HepG2 (cell line): ENCODE data around the gene CNGA1. TPM values are rescaled to one million over a fixed set of nuclear protein-coding genes. Genes with fewer than 3 reads are reported as not detected.

Source experiments
- ATAC-seq: fragments of 200-7000 bp; cut with Tn5 transposase; 3 replicates; pipeline ENCODE4 v1.9.1; 2020; ENCODE audit warnings: mild to moderate bottlenecking, moderate library complexity
- BruUV-seq: library from RNA; stranded (reverse); fragments of 400-500 nt; replicated peaks from 2 replicates; lab custom pipeline; 2021; lab: Mats Ljungman, UMichigan
- CTCF ChIA-PET: fragments of 300-600 bp; formaldehyde crosslinking; extraction: SDS; loops from one replicate; lab custom pipeline; 2021; ENCODE audit warnings: low total read pairs, inconsistent platforms, low intra/inter-chr PET ratio; lab: Yijun Ruan, JAX
- POLR2A ChIA-PET: fragments of 350-600 bp; sonication (Branson Sonifier 250); formaldehyde crosslinking; loops from one replicate; lab custom pipeline; 2020; ENCODE audit warnings: antibody characterized with exemption, inconsistent platforms; lab: Yijun Ruan, JAX
- DNase-seq: peaks from one replicate; pipeline ENCODE4 v3.0.0-alpha.2; 2015; ENCODE audit warnings: low spot score
- FAIRE-seq: peaks from 3 replicates; lab custom pipeline; 2011; peaks lifted over from hg19 to GRCh38; lab: Jason Lieb, UNC
- H2AFZ ChIP-seq: one replicate; pipeline ENCODE4 v1.6.1; 2011; ENCODE audit warnings: low read length, inconsistent platforms
- H3K27ac ChIP-seq: fragments of 300-600 bp; 3 replicates; pipeline ENCODE4 v1.8.0; 2011; ENCODE audit warnings: mixed run types, mild to moderate bottlenecking, mixed read lengths, low read length, inconsistent platforms; ENCODE audit not compliant: insufficient read depth; ENCODE audit errors: extremely low read length
- H3K27me3 ChIP-seq, 2 experiments: fragments of 200-600 bp in 1 of 2; 2 replicates in 1 of 2; 3 replicates in 1 of 2; pipeline versions ENCODE4 v1.6.0 to v1.8.0; 2011; ENCODE audit warnings: low read length in 2 of 2, mild to moderate bottlenecking in 2 of 2, moderate library complexity in 2 of 2, inconsistent platforms in 1 of 2; ENCODE audit not compliant: insufficient read depth in 2 of 2, control insufficient read depth in 1 of 2
- H3K36me3 ChIP-seq, 2 experiments: fragments of 200-600 bp in 1 of 2; replicated peaks in 1 of 2; 2 replicates in 1 of 2; 3 replicates in 1 of 2; pipeline versions ENCODE4 v1.5.1 to v1.8.0; 2011; ENCODE audit warnings: low read length in 2 of 2, inconsistent platforms in 1 of 2; ENCODE audit not compliant: insufficient read depth in 2 of 2, control insufficient read depth in 1 of 2
- H3K4me1 ChIP-seq: 2 replicates; pipeline ENCODE4 v1.5.1; 2012; ENCODE audit warnings: low read length, inconsistent platforms; ENCODE audit not compliant: insufficient read depth
- H3K4me2 ChIP-seq: 2 replicates; pipeline ENCODE4 v1.6.0; 2011; ENCODE audit warnings: low read depth, low read length, inconsistent platforms
- H3K4me3 ChIP-seq, 3 experiments: fragments of 200-600 bp in 1 of 3; sonication (generic), shearing (Covaris generic) in 1 of 3; replicated peaks in 1 of 3; 2 replicates each; pipeline ENCODE4 v1.5.1; 2011 to 2016; ENCODE audit warnings: low read length in 3 of 3, inconsistent platforms in 2 of 3, low read depth in 2 of 3, mild to moderate bottlenecking in 2 of 3, control low read depth in 1 of 3, mixed read lengths in 1 of 3; ENCODE audit not compliant: insufficient read depth in 1 of 3
- H3K79me2 ChIP-seq: one replicate; pipeline ENCODE4 v1.6.1; 2011; ENCODE audit warnings: low read length, inconsistent platforms; ENCODE audit not compliant: insufficient read depth
- H3K9ac ChIP-seq: 2 replicates; pipeline ENCODE4 v1.6.0; 2011; ENCODE audit warnings: mild to moderate bottlenecking, low read depth, low read length, inconsistent platforms; ENCODE audit not compliant: insufficient read depth
- H3K9me3 ChIP-seq: 2 replicates; pipeline ENCODE4 v1.5.1; 2012; ENCODE audit warnings: mild to moderate bottlenecking, low read length
- H4K20me1 ChIP-seq: 2 replicates; pipeline ENCODE4 v1.6.0; 2011; ENCODE audit warnings: inconsistent platforms, mild to moderate bottlenecking, low read length, moderate library complexity; ENCODE audit not compliant: insufficient read depth
- FOXJ3 ChIP-seq: sonication (generic); formaldehyde crosslinking; IDR thresholded peaks from 2 replicates; pipeline ENCODE4 v1.4.0; 2020; ENCODE audit warnings: missing genetic modification reagents, mild to moderate bottlenecking, borderline replicate concordance
- HMG20B ChIP-seq: conservative IDR thresholded peaks from 2 replicates; pipeline ENCODE4 v1.6.1; 2016; ENCODE audit warnings: missing genetic modification reagents, missing compliant biosample characterization
- KAT7 ChIP-seq: IDR thresholded peaks from 2 replicates; pipeline ENCODE4 v1.6.1; 2018; ENCODE audit warnings: borderline replicate concordance, missing compliant biosample characterization
- ZNF101 ChIP-seq: sonication (generic); formaldehyde crosslinking; IDR thresholded peaks from 2 replicates; pipeline ENCODE4 v1.4.0; 2020; ENCODE audit warnings: mild to moderate bottlenecking, low read depth, missing genetic modification reagents, borderline replicate concordance
- ZNF335 ChIP-seq: sonication (generic); formaldehyde crosslinking; IDR thresholded peaks from 2 replicates; pipeline ENCODE4 v1.4.0; 2020; ENCODE audit warnings: missing genetic modification reagents
- ZNF503 ChIP-seq: sonication (generic); formaldehyde crosslinking; IDR thresholded peaks from 2 replicates; pipeline ENCODE4 v1.4.0; 2020; ENCODE audit warnings: missing genetic modification reagents
- ZNF513 ChIP-seq: sonication (generic); formaldehyde crosslinking; conservative IDR thresholded peaks from 2 replicates; pipeline ENCODE4 v1.5.0; 2020; ENCODE audit warnings: missing genetic modification reagents
- ZNF775 ChIP-seq: sonication (generic); formaldehyde crosslinking; IDR thresholded peaks from 2 replicates; pipeline ENCODE4 v1.4.0; 2020; ENCODE audit warnings: missing genetic modification reagents, mild to moderate bottlenecking, moderate library complexity, borderline replicate concordance
- WGBS: methylation state at CpG from one replicate; pipeline ENCODE4 v1.1.6; 2017; ENCODE audit warnings: low lambda C conversion rate; 5-methylcytosine and 5-hydroxymethylcytosine counted together
- in situ Hi-C: cut with HindIII; loops from 2 replicates; pipeline ENCODE4 v1.10.0; 2017; ENCODE audit warnings: low pct_unique_long_range_greater_than_20kb; ENCODE audit not compliant: extremely low pct_ligation_motif_present
- intact Hi-C: fragments of 100-400 bp; cut with micrococcal nuclease; formaldehyde crosslinking; loops from one replicate; pipeline ENCODE4 v1.10.0; 2022; ENCODE audit not compliant: unreplicated experiment
- polyA plus RNA-seq, 8 experiments: library from polyadenylated mRNA; depleted of rRNA in 3 of 8; stranded (reverse) in 7 of 8; unstranded in 1 of 8; fragments of >200 nt; fragmentation: Illumina TruSeq in 4 of 8; extraction: Trizol in 4 of 8; gene quantifications; 2 replicates each; pipeline versions ENCODE4 v1.2.1 to v1.2.3, GENCODE V29; 2011 to 2016; ENCODE audit warnings: low read depth in 4 of 8, missing spikeins in 1 of 8, mixed read lengths in 1 of 8; ENCODE audit not compliant: insufficient read depth in 1 of 8
- total RNA-seq, 5 experiments: library from RNA; depleted of rRNA; stranded (reverse); fragments of >200 nt; fragmentation: Illumina TruSeq; extraction: Trizol; gene quantifications; 2 replicates each; pipeline ENCODE4 v1.2.3, GENCODE V29; 2016; ENCODE audit warnings: low read depth in 1 of 5

The CNGA1 gene
- total and polyA plus RNA-seq, 2 of the 13 experiments (the other 11 are each of a cell fraction or from before 2014, with no cell fraction given) = 0.22 to 0.40 TPM

GRCh38 chr4:48037117-48037462, 20.6 kb upstream of the CNGA1 start:
- Histone ChIP-seq H2AFZ (no peak overlapping the region), H3K79me2 (no peaks in the 10 kb centered on the region), H3K9me3 (no peaks in the 10 kb centered on the region), H3K4me2 (no peak overlapping the region), H4K20me1 (no peaks in the 10 kb centered on the region), H3K9ac (no peak overlapping the region), H3K4me1 (peaks cover 62% of the 10 kb centered on the region), H3K4me3 (no peak overlapping the region), H3K27ac (no peak overlapping the region), H3K27me3 (no peaks in the 10 kb centered on the region), H3K36me3 (peaks cover 0 to 1% of the 10 kb centered on the region in 2 experiments; a peak in 1 of 5 replicates)
- TF ChIP-seq ZNF775 (no peak), ZNF513 (CRISPR knock-in tag) (no peak), KAT7 (CRISPR knock-in tag) (no peak), FOXJ3 (CRISPR knock-in tag) (no peak), HMG20B (no peak), ZNF101 (CRISPR knock-in tag) (no peak), ZNF335 (CRISPR knock-in tag) (no peak), ZNF503 (CRISPR knock-in tag) (no peak)
- ChIA-PET CTCF (no interaction called here), POLR2A (no interaction called here)
- in situ Hi-C loops (no loop called here), intact Hi-C loops (loop anchor here (10.0 kb wide), 1 partner anchor 308 kb away; the partner anchor contains the start of gene SLAIN2)
- WGBS = 96% methylated on average over 2 of the region's 2 CpGs
- no TSS peak for BruUV-seq
- FAIRE-seq (no peak), ATAC-seq (no peak), DNase-seq (no peak)
